DND-41 (cell line): ENCODE data around the gene COLEC12.

Source experiments
- ATAC-seq: fragments of 200-7000 bp; cut with Tn5 transposase; 3 replicates; pipeline ENCODE4 v1.9.1; 2021; ENCODE audit warnings: low read depth; ENCODE audit not compliant: insufficient read depth
- DNase-seq: peaks from one replicate; pipeline ENCODE4 v3.0.0-alpha.2; 2020
- H2AFZ ChIP-seq: 2 replicates; pipeline ENCODE4 v1.6.0; 2012; ENCODE audit warnings: low read depth, low read length
- H3K27ac ChIP-seq: 2 replicates; pipeline ENCODE4 v1.5.1; 2012; ENCODE audit warnings: low read length, inconsistent platforms
- H3K27me3 ChIP-seq: fragments of 200-600 bp; sonication (generic); 2 replicates; pipeline ENCODE4 v1.6.0; 2012; ENCODE audit warnings: low read length, mild to moderate bottlenecking, inconsistent platforms; ENCODE audit not compliant: insufficient read depth, poor library complexity
- H3K36me3 ChIP-seq: 2 replicates; pipeline ENCODE4 v1.5.1; 2012; ENCODE audit warnings: low read length, inconsistent platforms; ENCODE audit not compliant: insufficient read depth
- H3K4me1 ChIP-seq: 2 replicates; pipeline ENCODE4 v1.5.1; 2012; ENCODE audit warnings: mild to moderate bottlenecking, low read length; ENCODE audit not compliant: insufficient read depth
- H3K4me2 ChIP-seq: 2 replicates; pipeline ENCODE4 v1.6.0; 2012; ENCODE audit warnings: mild to moderate bottlenecking, moderate library complexity, low read length, inconsistent platforms; ENCODE audit not compliant: insufficient read depth
- H3K4me3 ChIP-seq, 2 experiments: fragments of 200-600 bp in 1 of 2; shearing (Covaris generic) in 1 of 2; 2 replicates each; pipeline ENCODE4 v1.5.1; 2012 to 2016; ENCODE audit warnings: inconsistent platforms in 2 of 2, low read length in 2 of 2, mild to moderate bottlenecking in 2 of 2, low read depth in 1 of 2, moderate library complexity in 1 of 2
- H3K79me2 ChIP-seq: 2 replicates; pipeline ENCODE4 v1.6.0; 2012; ENCODE audit warnings: low read length, inconsistent platforms; ENCODE audit not compliant: insufficient read depth
- H3K9ac ChIP-seq: 2 replicates; pipeline ENCODE4 v1.6.0; 2012; ENCODE audit warnings: low read depth, mild to moderate bottlenecking, inconsistent platforms, low read length, moderate library complexity
- H3K9me3 ChIP-seq: 2 replicates; pipeline ENCODE4 v1.5.1; 2012; ENCODE audit warnings: low read length, moderate library complexity, mild to moderate bottlenecking, inconsistent platforms; ENCODE audit not compliant: insufficient read depth, severe bottlenecking
- H4K20me1 ChIP-seq: 2 replicates; pipeline ENCODE4 v1.6.0; 2012; ENCODE audit warnings: low read length; ENCODE audit not compliant: insufficient read depth
- CTCF ChIP-seq: IDR thresholded peaks from 2 replicates; pipeline ENCODE4 v1.5.1; 2012; ENCODE audit warnings: borderline replicate concordance, low read length, moderate library complexity, mild to moderate bottlenecking; ENCODE audit not compliant: poor library complexity, severe bottlenecking; ENCODE audit errors: extremely low read depth
- EZH2 ChIP-seq: IDR thresholded peaks from 3 replicates; pipeline ENCODE4 v1.6.1; 2012; ENCODE audit warnings: borderline replicate concordance, low read depth, mild to moderate bottlenecking, moderate library complexity, low read length, inconsistent platforms; ENCODE audit not compliant: severe bottlenecking

The COLEC12 gene

DNA sequence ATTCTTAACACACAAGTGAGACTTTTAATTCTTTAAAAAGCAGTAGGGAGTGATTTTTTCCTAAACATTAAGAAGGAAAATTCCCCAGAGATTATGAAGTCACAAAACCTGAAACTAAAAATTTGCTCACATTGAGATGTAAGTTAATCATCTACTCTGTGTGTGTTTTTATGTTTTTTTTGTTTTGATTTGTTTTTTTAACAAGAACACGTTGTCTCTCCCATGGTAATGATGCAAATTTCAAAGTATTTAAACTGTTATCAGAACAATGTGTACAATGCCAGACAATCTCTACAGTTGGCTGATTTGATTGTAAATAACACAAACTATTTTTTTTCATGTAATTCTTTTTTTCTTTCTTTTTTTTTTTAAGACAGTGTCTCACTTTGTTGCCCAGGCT is 71.5 kb downstream of the COLEC12 start:
- Histone ChIP-seq H2AFZ (no peak overlapping the region), H3K36me3 (no peaks in the 10 kb centered on the region), H4K20me1 (no peaks in the 10 kb centered on the region), H3K4me1 (no peaks in the 10 kb centered on the region), H3K9ac (no peak overlapping the region), H3K27ac (no peak overlapping the region), H3K4me2 (no peak overlapping the region), H3K9me3 (no peaks in the 10 kb centered on the region), H3K27me3 (peaks cover 5% of the 10 kb centered on the region), H3K4me3 (no peak overlapping the region), H3K79me2 (no peaks in the 10 kb centered on the region)
- TF ChIP-seq EZH2 = no peak
- no peak for TF ChIP-seq CTCF
- DNase-seq (no peak), ATAC-seq (no peak)

GRCh38 chr18:427005-427404 is 73.5 kb downstream of the COLEC12 start:
- no peak overlapping the region for H3K27ac ChIP-seq
- no peak overlapping the region for H3K9ac ChIP-seq
- H3K36me3 ChIP-seq = no peaks in the 10 kb centered on the region
- H4K20me1 ChIP-seq = no peaks in the 10 kb centered on the region
- TF ChIP-seq EZH2 = no peak
- H3K27me3 ChIP-seq = peaks cover under 1% of the 10 kb centered on the region
- H2AFZ ChIP-seq = no peak overlapping the region
- no peaks in the 10 kb centered on the region for H3K9me3 ChIP-seq
- DNase-seq (no peak), ATAC-seq (no peak)
- H3K4me3 ChIP-seq = no peak overlapping the region
- H3K79me2 ChIP-seq = no peaks in the 10 kb centered on the region
- H3K4me1 ChIP-seq = no peaks in the 10 kb centered on the region
- no peak overlapping the region for H3K4me2 ChIP-seq

DNA sequence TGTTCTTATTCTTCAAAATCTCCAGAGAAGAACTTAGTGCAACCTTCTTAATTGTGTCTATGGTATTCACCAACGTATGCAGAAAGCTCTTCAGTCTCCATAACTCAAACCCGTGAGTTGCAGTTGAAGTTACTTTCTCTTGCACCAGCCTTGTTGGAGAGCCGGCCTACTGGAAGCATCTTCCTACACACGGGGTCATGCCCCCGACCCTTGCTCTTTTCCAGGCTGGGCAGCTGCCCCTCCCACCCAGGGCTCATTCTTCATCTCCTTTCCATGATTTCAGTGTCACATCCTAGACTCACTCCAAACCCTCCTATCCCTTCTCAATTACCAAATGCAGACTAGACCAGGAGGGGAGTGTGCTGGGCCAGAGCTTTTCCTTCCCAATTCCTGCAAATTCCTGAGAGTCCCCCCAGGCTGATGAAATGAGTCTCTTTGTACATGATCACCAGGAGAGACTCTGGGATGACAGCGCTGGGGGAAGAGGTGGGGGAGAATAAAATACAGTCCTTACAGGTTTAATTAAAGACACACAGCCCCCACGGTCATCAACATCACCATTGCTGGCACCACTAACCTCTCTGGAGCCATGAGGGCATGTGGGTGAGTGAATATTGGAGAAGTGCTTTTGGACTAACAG is 75.3 kb downstream of the COLEC12 start:
- Histone ChIP-seq H2AFZ (no peak overlapping the region), H3K4me2 (no peak overlapping the region), H3K27me3 (peaks cover 3% of the 10 kb centered on the region), H3K4me3 (no peak overlapping the region), H3K27ac (no peak overlapping the region), H3K9ac (no peak overlapping the region), H3K9me3 (no peaks in the 10 kb centered on the region), H3K36me3 (no peaks in the 10 kb centered on the region), H3K4me1 (no peaks in the 10 kb centered on the region), H4K20me1 (no peaks in the 10 kb centered on the region), H3K79me2 (no peaks in the 10 kb centered on the region)
- no peak for DNase-seq
- TF ChIP-seq EZH2 (no peak), CTCF (no peak)
- ATAC-seq = no peak

- Histone ChIP-seq H3K79me2 (no peaks in the 10 kb centered on the region), H3K4me2 (no peak overlapping the region), H3K27ac (no peak overlapping the region), H3K9me3 (no peaks in the 10 kb centered on the region), H4K20me1 (no peaks in the 10 kb centered on the region), H3K27me3 (peaks cover 3% of the 10 kb centered on the region), H3K4me1 (no peaks in the 10 kb centered on the region), H3K9ac (no peak overlapping the region), H3K4me3 (no peak overlapping the region), H3K36me3 (no peaks in the 10 kb centered on the region), H2AFZ (no peak overlapping the region)
- TF ChIP-seq EZH2 = no peak
- no peak for TF ChIP-seq CTCF
- no peak for DNase-seq
- ATAC-seq = no peak
Measured at GRCh38 chr18:424668-425067, 75.8 kb downstream of the COLEC12 start.
